ENCODE data around the gene KAZN. TPM values are rescaled to one million over a fixed set of nuclear protein-coding genes. Genes with fewer than 3 reads are reported as not detected.

The KAZN gene
- total RNA-seq, 1 donor from 2014 or later = 5.7 TPM

- H3K4me3 ChIP-seq (ENCODE audit: low read depth, low read length) = no peak overlapping the region
- no peak for DNase-seq (ENCODE audit: low read depth)
- TF ChIP-seq CTCF (conservative IDR thresholded peaks at IDR 0.05; ENCODE audit: low read depth, low read length) = no peak
These were observed 266.6 kb downstream of the KAZN start for GRCh38 chr1:14865106-14865505.

- TF ChIP-seq CTCF (conservative IDR thresholded peaks at IDR 0.05; ENCODE audit: low read depth, low read length) = no peak
- DNase-seq (ENCODE audit: low read depth) = no peak
- H3K4me3 ChIP-seq (ENCODE audit: low read depth, low read length) = no peak overlapping the region
These were observed 268.6 kb downstream of the KAZN start for GRCh38 chr1:14866911-14867612.

- TF ChIP-seq CTCF (conservative IDR thresholded peaks at IDR 0.05; ENCODE audit: low read depth, low read length) = no peak
- H3K4me3 ChIP-seq (ENCODE audit: low read depth, low read length) = no peak overlapping the region
- DNase-seq (ENCODE audit: low read depth) = no peak
These were observed 270.7 kb downstream of the KAZN start for GRCh38 chr1:14869187-14869586.

DNA sequence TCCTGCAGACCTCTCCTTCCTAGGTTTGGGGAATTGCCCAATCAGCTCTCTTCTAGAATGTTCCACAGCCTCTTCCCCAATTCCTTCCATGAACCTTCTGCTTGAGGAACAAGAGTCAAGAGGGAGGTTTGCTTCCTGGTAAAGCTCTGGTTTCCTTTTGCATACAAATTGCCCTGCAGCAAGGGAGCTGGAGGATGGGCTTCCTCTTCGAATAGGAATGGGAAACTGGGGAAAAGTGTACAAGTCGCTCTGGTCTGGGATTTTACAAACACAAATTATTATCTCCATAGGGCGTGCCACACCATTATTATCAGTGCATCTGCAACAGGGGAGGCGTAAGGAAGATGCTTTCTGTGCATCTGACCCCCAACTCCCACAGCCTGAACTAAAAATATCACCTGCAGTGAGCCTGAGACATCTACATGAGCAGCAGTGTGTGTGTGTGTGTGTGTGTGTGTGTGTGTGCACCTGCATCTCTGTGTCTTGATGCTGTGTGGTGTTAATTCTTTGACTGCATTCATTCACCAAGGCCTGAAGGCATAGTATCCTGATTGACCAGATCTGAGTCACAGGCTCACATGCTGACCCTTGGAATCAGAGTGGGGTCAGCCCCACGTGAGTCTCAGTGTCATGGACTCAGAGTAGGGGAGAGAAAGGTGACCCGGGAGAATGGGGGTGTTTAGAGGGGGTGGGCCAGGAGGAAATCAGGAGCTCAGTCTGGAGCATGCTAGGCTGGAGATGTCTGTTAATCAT, 272.9 kb downstream of the KAZN start:
- no peak for DNase-seq (ENCODE audit: low read depth)
- no peak overlapping the region for H3K4me3 ChIP-seq (ENCODE audit: low read depth, low read length)
- TF ChIP-seq CTCF (conservative IDR thresholded peaks at IDR 0.05; ENCODE audit: low read depth, low read length) = no peak

DNA sequence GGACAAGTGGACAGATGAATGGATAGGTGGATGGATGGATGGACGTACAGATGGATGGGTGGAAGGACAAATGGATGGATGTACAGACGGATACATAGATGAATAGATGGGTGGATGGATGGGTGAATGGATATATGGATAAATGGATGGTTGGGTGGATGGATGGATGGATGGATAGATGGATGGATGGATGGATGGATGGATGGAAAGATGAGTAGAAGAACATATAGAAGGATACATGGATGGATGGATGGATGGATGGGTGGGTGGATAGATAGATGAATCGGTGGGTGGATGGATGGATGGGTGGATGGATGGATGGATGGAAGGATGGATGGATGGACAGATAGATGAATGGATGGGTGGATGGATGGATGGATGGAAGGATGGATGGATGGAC, 274.3 kb downstream of the KAZN start:
- TF ChIP-seq CTCF (conservative IDR thresholded peaks at IDR 0.05; ENCODE audit: low read depth, low read length) = no peak
- DNase-seq (ENCODE audit: low read depth) = no peak
- no peak overlapping the region for H3K4me3 ChIP-seq (ENCODE audit: low read depth, low read length)

DNA sequence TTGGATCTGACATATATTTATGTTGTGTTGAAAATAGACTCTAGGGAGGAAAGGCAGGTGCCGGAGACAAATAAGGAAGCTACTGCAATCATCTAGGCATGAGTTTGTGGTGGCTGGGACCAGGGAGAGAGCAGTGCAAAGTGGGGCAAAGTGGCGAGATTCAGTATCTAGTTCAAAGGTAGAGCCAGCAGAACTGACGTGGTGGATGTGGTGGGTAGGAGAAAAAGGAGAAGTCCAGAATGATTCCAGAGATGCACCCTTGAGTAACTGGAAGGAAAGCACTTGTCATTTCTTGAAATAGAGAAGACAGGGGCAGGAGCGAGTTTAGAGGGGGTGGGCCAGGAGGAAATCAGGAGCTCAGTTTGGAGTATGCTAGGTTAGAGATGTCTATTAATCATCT, 275.2 kb downstream of the KAZN start:
- no peak for DNase-seq (ENCODE audit: low read depth)
- TF ChIP-seq CTCF (conservative IDR thresholded peaks at IDR 0.05; ENCODE audit: low read depth, low read length) = no peak

More for the DNA sequence above, 275.2 kb downstream of the KAZN start:
- H3K4me3 ChIP-seq (ENCODE audit: low read depth, low read length) = no peak overlapping the region

Measured in epithelial cell of proximal tubule (primary cell).